Breast epithelium (tissue), 3 donors: ENCODE results near the gene PCDH1.

Experiments
- CTCF ChIP-seq, 3 donors: fragments of 450-650 bp; IDR thresholded peaks; one replicate each; pipeline ENCODE4 v1.5.1; 2016 to 2017; ENCODE audit warnings: antibody characterized with exemption in 3 of 3, mild to moderate bottlenecking in 3 of 3, moderate library complexity in 3 of 3
- POLR2A ChIP-seq: fragments of 450-650 bp; IDR thresholded peaks from one replicate; pipeline ENCODE4 v1.6.1; 2016; ENCODE audit warnings: antibody characterized with exemption, mild to moderate bottlenecking, moderate library complexity

- TF ChIP-seq CTCF (IDR thresholded peaks at IDR 0.05): no peak
- no peak for TF ChIP-seq POLR2A
These were observed 27.9 kb downstream of the PCDH1 start for GRCh38 chr5:141850244-141850768.
